ENCODE data around the gene RGS7BP. TPM values are rescaled to one million over a fixed set of nuclear protein-coding genes. Genes with fewer than 3 reads are reported as not detected.
A peak's percentile ranks its signal among the peaks of the same experiment; 100 is the strongest.

Gene RGS7BP
- total RNA-seq, 1 donor from 2014 or later = not detected

GRCh38 chr5:64603676-64604075 is 97.9 kb downstream of the RGS7BP start:
- Mint-ChIP-seq H3K27me3 (ENCODE audit: low read depth) (peaks cover 29% of the 10 kb centered on the region), H3K4me3 (ENCODE audit: unreplicated experiment) (no peak overlapping the region), H3K4me1 (ENCODE audit: low read depth) (no peaks in the 10 kb centered on the region), H3K9me3 (ENCODE audit: low read depth) (no peaks in the 10 kb centered on the region), H3K27ac (ENCODE audit: unreplicated experiment) (no peak overlapping the region), H3K36me3 (ENCODE audit: low read depth) (no peaks in the 10 kb centered on the region)
- DNase-seq (ENCODE audit: low spot score) = no peak
- TF ChIP-seq, protein P1, sequence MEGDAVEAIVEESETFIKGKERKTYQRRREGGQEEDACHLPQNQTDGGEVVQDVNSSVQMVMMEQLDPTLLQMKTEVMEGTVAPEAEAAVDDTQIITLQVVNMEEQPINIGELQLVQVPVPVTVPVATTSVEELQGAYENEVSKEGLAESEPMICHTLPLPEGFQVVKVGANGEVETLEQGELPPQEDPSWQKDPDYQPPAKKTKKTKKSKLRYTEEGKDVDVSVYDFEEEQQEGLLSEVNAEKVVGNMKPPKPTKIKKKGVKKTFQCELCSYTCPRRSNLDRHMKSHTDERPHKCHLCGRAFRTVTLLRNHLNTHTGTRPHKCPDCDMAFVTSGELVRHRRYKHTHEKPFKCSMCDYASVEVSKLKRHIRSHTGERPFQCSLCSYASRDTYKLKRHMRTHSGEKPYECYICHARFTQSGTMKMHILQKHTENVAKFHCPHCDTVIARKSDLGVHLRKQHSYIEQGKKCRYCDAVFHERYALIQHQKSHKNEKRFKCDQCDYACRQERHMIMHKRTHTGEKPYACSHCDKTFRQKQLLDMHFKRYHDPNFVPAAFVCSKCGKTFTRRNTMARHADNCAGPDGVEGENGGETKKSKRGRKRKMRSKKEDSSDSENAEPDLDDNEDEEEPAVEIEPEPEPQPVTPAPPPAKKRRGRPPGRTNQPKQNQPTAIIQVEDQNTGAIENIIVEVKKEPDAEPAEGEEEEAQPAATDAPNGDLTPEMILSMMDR (IDR thresholded peaks at IDR 0.05) = no peak

DNA sequence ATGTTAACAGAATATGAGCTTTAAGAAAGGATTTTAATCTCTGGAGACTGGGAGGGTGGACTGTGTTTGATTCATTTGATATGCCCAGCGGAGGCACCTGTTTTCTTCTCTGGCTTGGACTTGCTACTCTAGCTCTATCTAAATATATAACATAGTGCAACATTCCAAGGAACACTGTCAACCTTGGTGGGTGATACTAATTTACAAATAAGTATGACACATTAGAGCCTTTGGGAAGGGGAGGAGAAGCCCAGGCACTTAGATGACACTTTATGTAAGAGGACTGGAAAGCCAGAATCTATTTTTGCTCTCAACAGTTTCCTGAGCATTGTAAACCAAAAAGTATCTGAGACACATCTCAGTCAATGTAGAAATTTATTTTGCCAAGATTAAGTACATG is 101.1 kb downstream of the RGS7BP start:
- DNase-seq (ENCODE audit: low spot score) = no peak
- no peak overlapping the region for H3K4me3 Mint-ChIP-seq (ENCODE audit: unreplicated experiment)
- H3K4me1 Mint-ChIP-seq (ENCODE audit: low read depth) = no peaks in the 10 kb centered on the region
- no peaks in the 10 kb centered on the region for H3K36me3 Mint-ChIP-seq (ENCODE audit: low read depth)
- peaks cover 36% of the 10 kb centered on the region for H3K27me3 Mint-ChIP-seq (ENCODE audit: low read depth)
- TF ChIP-seq, protein P1 (IDR thresholded peaks at IDR 0.05) = no peak
- H3K27ac Mint-ChIP-seq (ENCODE audit: unreplicated experiment) = no peak overlapping the region
- no peaks in the 10 kb centered on the region for H3K9me3 Mint-ChIP-seq (ENCODE audit: low read depth)

GRCh38 chr5:64612344-64612961 is 106.6 kb downstream of the RGS7BP start:
- Mint-ChIP-seq H3K36me3 (ENCODE audit: low read depth) (no peaks in the 10 kb centered on the region), H3K9me3 (ENCODE audit: low read depth) (no peaks in the 10 kb centered on the region), H3K4me3 (ENCODE audit: unreplicated experiment) (no peak overlapping the region), H3K27me3 (ENCODE audit: low read depth) (peaks cover 61% of the 10 kb centered on the region), H3K27ac (ENCODE audit: unreplicated experiment) (no peak overlapping the region), H3K4me1 (ENCODE audit: low read depth) (peaks cover 2% of the 10 kb centered on the region)
- TF ChIP-seq, protein P1 (IDR thresholded peaks at IDR 0.05) = peak; percentile 96
- DNase-seq (ENCODE audit: low spot score) = no peak

GRCh38 chr5:64615895-64616294 is 110.1 kb downstream of the RGS7BP start:
- Mint-ChIP-seq H3K27me3 (ENCODE audit: low read depth) (peaks cover 44% of the 10 kb centered on the region), H3K9me3 (ENCODE audit: low read depth) (no peaks in the 10 kb centered on the region)
- no peak for DNase-seq (ENCODE audit: low spot score)

DNA sequence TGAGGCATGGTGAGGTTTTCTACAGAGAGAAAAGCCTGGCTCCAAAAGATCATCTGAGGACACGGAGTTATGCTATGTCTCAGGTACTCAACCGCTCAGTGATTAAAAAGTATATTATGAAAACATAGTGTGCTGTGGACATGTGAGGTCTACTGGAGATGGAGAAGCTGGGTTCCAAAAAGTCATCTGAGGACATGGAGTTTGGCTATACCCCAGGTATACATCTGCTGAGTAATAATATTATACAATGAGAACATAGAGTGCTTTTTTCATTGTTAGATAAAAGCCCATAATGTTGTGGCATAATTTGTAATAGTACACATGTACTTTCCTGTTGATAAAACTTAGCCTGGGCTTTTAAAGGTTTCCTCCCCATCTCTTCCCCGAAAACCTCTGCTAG is 113.8 kb downstream of the RGS7BP start:
- TF ChIP-seq, protein P1 (IDR thresholded peaks at IDR 0.05) = no peak
- Mint-ChIP-seq H3K9me3 (ENCODE audit: low read depth) (no peaks in the 10 kb centered on the region), H3K36me3 (ENCODE audit: low read depth) (peaks cover 1% of the 10 kb centered on the region), H3K27ac (ENCODE audit: unreplicated experiment) (no peak overlapping the region), H3K4me1 (ENCODE audit: low read depth) (no peaks in the 10 kb centered on the region), H3K4me3 (ENCODE audit: unreplicated experiment) (no peak overlapping the region), H3K27me3 (ENCODE audit: low read depth) (peaks cover 42% of the 10 kb centered on the region)
- no peak for DNase-seq (ENCODE audit: low spot score)

More at GRCh38 chr5:64615895-64616294, 110.1 kb downstream of the RGS7BP start:
- TF ChIP-seq, protein P1 (IDR thresholded peaks at IDR 0.05) = no peak
- no peak overlapping the region for H3K27ac Mint-ChIP-seq (ENCODE audit: unreplicated experiment)
- peaks cover 2% of the 10 kb centered on the region for H3K4me1 Mint-ChIP-seq (ENCODE audit: low read depth)
- H3K36me3 Mint-ChIP-seq (ENCODE audit: low read depth) = peaks cover 1% of the 10 kb centered on the region
- H3K4me3 Mint-ChIP-seq (ENCODE audit: unreplicated experiment) = no peak overlapping the region

Measured in chondrocyte (in vitro differentiated cells).